HEK293 (cell line): ENCODE data around the gene PIP4K2B.

Source experiments
- FEZF1 ChIP-seq: fragments of 450-650 bp; formaldehyde crosslinking; IDR thresholded peaks from 2 replicates; pipeline ENCODE4 v1.5.1; 2016; ENCODE audit warnings: missing biosample characterization, missing genetic modification characterization
- HOXA7 ChIP-seq: sonication (generic); formaldehyde crosslinking; IDR thresholded peaks from 2 replicates; pipeline ENCODE4 v1.8.1; 2022; ENCODE audit warnings: missing genetic modification reagents, borderline replicate concordance
- HOXD13 ChIP-seq: sonication (generic); formaldehyde crosslinking; IDR thresholded peaks from 2 replicates; pipeline ENCODE4 v1.8.0; 2022; ENCODE audit warnings: missing genetic modification reagents, borderline replicate concordance
- KLF16 ChIP-seq: fragments of 450-650 bp; formaldehyde crosslinking; IDR thresholded peaks from 2 replicates; pipeline ENCODE4 v1.5.1; 2017; ENCODE audit warnings: missing biosample characterization, missing genetic modification characterization
- KLF7 ChIP-seq: fragments of 450-650 bp; formaldehyde crosslinking; IDR thresholded peaks from 2 replicates; pipeline ENCODE4 v1.5.1; 2016; ENCODE audit warnings: missing biosample characterization, missing genetic modification characterization, borderline replicate concordance
- KLF9 ChIP-seq: fragments of 450-650 bp; formaldehyde crosslinking; IDR thresholded peaks from 2 replicates; pipeline ENCODE4 v1.5.1; 2016; ENCODE audit warnings: missing biosample characterization, missing genetic modification characterization, low read depth
- MEIS1 ChIP-seq: sonication (generic); formaldehyde crosslinking; IDR thresholded peaks from 2 replicates; pipeline ENCODE4 v1.8.1; 2022; ENCODE audit warnings: missing genetic modification reagents, mild to moderate bottlenecking, borderline replicate concordance
- SP7 ChIP-seq: fragments of 450-650 bp; formaldehyde crosslinking; IDR thresholded peaks from 2 replicates; pipeline ENCODE4 v1.5.1; 2016; ENCODE audit warnings: missing biosample characterization, missing genetic modification characterization
- TCF7L2 ChIP-seq: IDR thresholded peaks from 2 replicates; pipeline ENCODE4 v1.6.1; 2011; ENCODE audit warnings: low read depth, mild to moderate bottlenecking, inconsistent platforms, low read length, moderate library complexity, borderline replicate concordance
- ZBTB1 ChIP-seq: fragments of 450-650 bp; formaldehyde crosslinking; IDR thresholded peaks from 2 replicates; pipeline ENCODE4 v1.5.1; 2016; ENCODE audit warnings: missing biosample characterization, missing genetic modification characterization
- ZFP37 ChIP-seq: fragments of 450-650 bp; formaldehyde crosslinking; IDR thresholded peaks from 2 replicates; pipeline ENCODE4 v1.5.1; 2016; ENCODE audit warnings: missing biosample characterization, missing genetic modification characterization
- ZFP69B ChIP-seq: fragments of 450-650 bp; formaldehyde crosslinking; IDR thresholded peaks from 2 replicates; pipeline ENCODE4 v1.5.1; 2016; ENCODE audit warnings: missing biosample characterization, missing genetic modification characterization
- ZNF24 ChIP-seq: fragments of 450-650 bp; formaldehyde crosslinking; IDR thresholded peaks from 2 replicates; pipeline ENCODE4 v1.5.1; 2016; ENCODE audit warnings: missing biosample characterization, missing genetic modification characterization
- ZNF350 ChIP-seq: fragments of 450-650 bp; formaldehyde crosslinking; IDR thresholded peaks from 2 replicates; pipeline ENCODE4 v1.5.0; 2017; ENCODE audit warnings: missing biosample characterization, mild to moderate bottlenecking, missing genetic modification characterization
- ZNF391 ChIP-seq: fragments of 450-650 bp; formaldehyde crosslinking; IDR thresholded peaks from 2 replicates; pipeline ENCODE4 v1.5.1; 2016; ENCODE audit warnings: low read depth, missing biosample characterization, missing genetic modification characterization, borderline replicate concordance
- ZNF404 ChIP-seq: fragments of 450-650 bp; formaldehyde crosslinking; IDR thresholded peaks from 2 replicates; pipeline ENCODE4 v1.5.1; 2017; ENCODE audit warnings: missing biosample characterization, missing genetic modification characterization
- ZNF48 ChIP-seq: fragments of 450-650 bp; formaldehyde crosslinking; IDR thresholded peaks from 2 replicates; pipeline ENCODE4 v1.5.1; 2016; ENCODE audit warnings: missing biosample characterization, missing genetic modification characterization
- ZNF514 ChIP-seq: fragments of 450-650 bp; formaldehyde crosslinking; IDR thresholded peaks from 2 replicates; pipeline ENCODE4 v1.5.1; 2016; ENCODE audit warnings: missing biosample characterization, missing genetic modification characterization
- ZNF544 ChIP-seq: fragments of 450-650 bp; formaldehyde crosslinking; IDR thresholded peaks from 2 replicates; pipeline ENCODE4 v1.5.0; 2017; ENCODE audit warnings: missing biosample characterization, missing genetic modification characterization
- ZNF548 ChIP-seq: fragments of 450-650 bp; formaldehyde crosslinking; IDR thresholded peaks from 2 replicates; pipeline ENCODE4 v1.5.1; 2016; ENCODE audit warnings: missing biosample characterization, missing genetic modification characterization
- ZNF626 ChIP-seq: fragments of 450-650 bp; sonication (Bioruptor Pico); formaldehyde crosslinking; IDR thresholded peaks from 2 replicates; pipeline ENCODE4 v1.5.1; 2018; ENCODE audit warnings: missing biosample characterization, missing genetic modification characterization, inconsistent platforms
- ZNF707 ChIP-seq: fragments of 450-650 bp; formaldehyde crosslinking; IDR thresholded peaks from 2 replicates; pipeline ENCODE4 v1.5.1; 2016; ENCODE audit warnings: missing biosample characterization, missing genetic modification characterization
- ZNF747 ChIP-seq: fragments of 450-650 bp; formaldehyde crosslinking; IDR thresholded peaks from 2 replicates; pipeline ENCODE4 v1.5.1; 2016; ENCODE audit warnings: missing biosample characterization, missing genetic modification characterization
- ZNF791 ChIP-seq: fragments of 450-650 bp; formaldehyde crosslinking; IDR thresholded peaks from 2 replicates; pipeline ENCODE4 v1.5.1; 2016; ENCODE audit warnings: missing biosample characterization, missing genetic modification characterization
- ZSCAN30 ChIP-seq: fragments of 450-650 bp; IDR thresholded peaks from 2 replicates; pipeline ENCODE4 v1.5.1; 2018; ENCODE audit warnings: missing biosample characterization, mild to moderate bottlenecking, missing genetic modification characterization, moderate library complexity
- ZXDB ChIP-seq: fragments of 450-650 bp; formaldehyde crosslinking; IDR thresholded peaks from 2 replicates; pipeline ENCODE4 v1.5.1; 2016; ENCODE audit warnings: missing biosample characterization, missing genetic modification characterization
- TF ChIP-seq, protein P1 (sequence below): sonication (generic); formaldehyde crosslinking; IDR thresholded peaks from 2 replicates; pipeline ENCODE4 v1.8.1; 2022; ENCODE audit warnings: mild to moderate bottlenecking, moderate library complexity, missing genetic modification reagents
- TF ChIP-seq, protein P2 (sequence below): fragments of 450-650 bp; formaldehyde crosslinking; IDR thresholded peaks from 2 replicates; pipeline ENCODE4 v1.5.1; 2016; ENCODE audit warnings: missing biosample characterization, missing genetic modification characterization
- TF ChIP-seq, protein P3 (sequence below): fragments of 450-650 bp; formaldehyde crosslinking; IDR thresholded peaks from 2 replicates; pipeline ENCODE4 v1.5.1; 2017; ENCODE audit warnings: missing biosample characterization, missing genetic modification characterization
- TF ChIP-seq, protein P4 (sequence below): fragments of 450-650 bp; formaldehyde crosslinking; IDR thresholded peaks from 2 replicates; pipeline ENCODE4 v1.5.1; 2016; ENCODE audit warnings: missing biosample characterization, missing genetic modification characterization
- TF ChIP-seq, protein P5 (sequence below): fragments of 450-650 bp; formaldehyde crosslinking; IDR thresholded peaks from 2 replicates; pipeline ENCODE4 v1.5.1; 2016; ENCODE audit warnings: missing biosample characterization, missing genetic modification characterization

Gene PIP4K2B

DNA sequence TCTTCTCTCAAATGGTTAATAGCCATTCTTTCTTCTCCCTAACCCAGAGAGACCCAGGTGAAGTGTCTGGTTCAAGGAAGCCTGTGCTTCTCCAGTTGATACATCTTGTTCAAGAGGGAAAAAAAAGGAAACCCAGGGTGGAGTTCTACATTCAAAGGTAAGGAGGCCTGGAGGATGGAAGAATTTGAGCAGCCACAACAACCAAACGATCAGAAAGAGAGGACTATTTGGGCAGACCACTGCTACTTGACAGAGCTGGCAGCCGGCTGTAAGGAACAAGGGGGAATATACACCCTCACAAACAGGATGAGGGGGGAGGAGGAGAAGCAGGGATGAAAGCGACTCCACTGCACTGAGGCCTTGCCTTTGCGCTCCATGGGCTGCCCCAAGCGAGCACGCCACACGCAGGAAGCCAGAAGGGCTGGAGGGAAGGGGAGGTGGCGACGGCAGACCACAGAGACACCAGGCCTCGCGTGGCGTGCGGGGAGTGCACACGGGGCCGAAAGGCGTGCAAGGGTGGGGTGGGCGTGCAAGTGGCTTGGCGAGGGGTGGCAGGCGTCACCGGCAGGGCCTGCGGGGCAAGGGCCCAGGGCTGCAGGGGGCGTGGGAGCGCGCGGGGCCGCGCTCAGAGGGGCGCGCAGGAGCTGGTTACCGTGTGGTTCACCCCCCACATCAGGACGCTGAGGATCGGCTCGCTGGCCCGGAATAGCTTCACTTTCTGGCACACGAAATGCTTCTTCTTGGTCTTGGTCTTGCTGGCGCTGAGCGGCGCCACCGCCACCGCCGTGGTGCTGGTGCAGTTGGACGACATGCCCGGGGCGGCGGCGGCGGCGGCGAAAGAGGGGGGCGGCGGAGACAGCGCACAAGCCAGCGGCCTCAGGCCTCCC is 499 bp downstream of the PIP4K2B start (continued):
- TF ChIP-seq ZNF514 (tag by site-specific recombination) (no peak), MEIS1 (CRISPR knock-in tag) (no peak), ZNF350 (tag by site-specific recombination) (no peak), ZBTB1 (tag by site-specific recombination) (no peak), KLF9 (peak; percentile 87), ZNF548 (tag by site-specific recombination) (no peak), ZNF48 (tag by site-specific recombination) (no peak), HOXD13 (no peak), ZNF391 (tag by site-specific recombination) (no peak), ZXDB (tag by site-specific recombination) (peak; percentile 44; the same call in 1 of the 2 replicates), SP7 (tag by site-specific recombination) (peak; percentile 21), KLF7 (tag by site-specific recombination) (no peak), TCF7L2 (no peak; the same call in 1 of the 2 replicates), ZNF544 (tag by site-specific recombination) (no peak), ZNF404 (tag by site-specific recombination) (no peak), ZSCAN30 (peak; percentile 62; the same call in 1 of the 2 replicates), ZFP69B (tag by site-specific recombination) (no peak), ZFP37 (0 out of 2 replicates have a peak, but pooled peaks have one; percentile 68), ZNF626 (tag by site-specific recombination) (no peak), KLF16 (tag by site-specific recombination) (peak; percentile 74), ZNF747 (tag by site-specific recombination) (no peak), ZNF791 (no peak), FEZF1 (tag by site-specific recombination) (no peak), ZNF24 (tag by site-specific recombination) (no peak), ZNF707 (tag by site-specific recombination) (no peak), HOXA7 (CRISPR knock-in tag) (no peak)
- TF ChIP-seq, protein P1, sequence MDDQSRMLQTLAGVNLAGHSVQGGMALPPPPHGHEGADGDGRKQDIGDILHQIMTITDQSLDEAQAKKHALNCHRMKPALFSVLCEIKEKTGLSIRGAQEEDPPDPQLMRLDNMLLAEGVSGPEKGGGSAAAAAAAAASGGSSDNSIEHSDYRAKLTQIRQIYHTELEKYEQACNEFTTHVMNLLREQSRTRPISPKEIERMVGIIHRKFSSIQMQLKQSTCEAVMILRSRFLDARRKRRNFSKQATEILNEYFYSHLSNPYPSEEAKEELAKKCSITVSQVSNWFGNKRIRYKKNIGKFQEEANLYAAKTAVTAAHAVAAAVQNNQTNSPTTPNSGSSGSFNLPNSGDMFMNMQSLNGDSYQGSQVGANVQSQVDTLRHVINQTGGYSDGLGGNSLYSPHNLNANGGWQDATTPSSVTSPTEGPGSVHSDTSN (CRISPR knock-in tag): peak; percentile 59; the same call in 1 of the 2 replicates
- TF ChIP-seq, protein P2, sequence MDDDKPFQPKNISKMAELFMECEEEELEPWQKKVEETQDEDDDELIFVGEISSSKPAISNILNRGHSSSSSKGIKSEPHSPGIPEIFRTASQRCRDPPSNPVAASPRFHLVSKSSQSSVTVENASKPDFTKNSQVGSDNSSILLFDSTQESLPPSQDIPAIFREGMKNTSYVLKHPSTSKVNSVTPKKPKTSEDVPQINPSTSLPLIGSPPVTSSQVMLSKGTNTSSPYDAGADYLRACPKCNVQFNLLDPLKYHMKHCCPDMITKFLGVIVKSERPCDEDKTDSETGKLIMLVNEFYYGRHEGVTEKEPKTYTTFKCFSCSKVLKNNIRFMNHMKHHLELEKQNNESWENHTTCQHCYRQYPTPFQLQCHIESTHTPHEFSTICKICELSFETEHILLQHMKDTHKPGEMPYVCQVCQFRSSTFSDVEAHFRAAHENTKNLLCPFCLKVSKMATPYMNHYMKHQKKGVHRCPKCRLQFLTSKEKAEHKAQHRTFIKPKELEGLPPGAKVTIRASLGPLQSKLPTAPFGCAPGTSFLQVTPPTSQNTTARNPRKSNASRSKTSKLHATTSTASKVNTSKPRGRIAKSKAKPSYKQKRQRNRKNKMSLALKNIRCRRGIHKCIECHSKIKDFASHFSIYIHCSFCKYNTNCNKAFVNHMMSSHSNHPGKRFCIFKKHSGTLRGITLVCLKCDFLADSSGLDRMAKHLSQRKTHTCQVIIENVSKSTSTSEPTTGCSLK (tag by site-specific recombination): no peak
- TF ChIP-seq, protein P3, sequence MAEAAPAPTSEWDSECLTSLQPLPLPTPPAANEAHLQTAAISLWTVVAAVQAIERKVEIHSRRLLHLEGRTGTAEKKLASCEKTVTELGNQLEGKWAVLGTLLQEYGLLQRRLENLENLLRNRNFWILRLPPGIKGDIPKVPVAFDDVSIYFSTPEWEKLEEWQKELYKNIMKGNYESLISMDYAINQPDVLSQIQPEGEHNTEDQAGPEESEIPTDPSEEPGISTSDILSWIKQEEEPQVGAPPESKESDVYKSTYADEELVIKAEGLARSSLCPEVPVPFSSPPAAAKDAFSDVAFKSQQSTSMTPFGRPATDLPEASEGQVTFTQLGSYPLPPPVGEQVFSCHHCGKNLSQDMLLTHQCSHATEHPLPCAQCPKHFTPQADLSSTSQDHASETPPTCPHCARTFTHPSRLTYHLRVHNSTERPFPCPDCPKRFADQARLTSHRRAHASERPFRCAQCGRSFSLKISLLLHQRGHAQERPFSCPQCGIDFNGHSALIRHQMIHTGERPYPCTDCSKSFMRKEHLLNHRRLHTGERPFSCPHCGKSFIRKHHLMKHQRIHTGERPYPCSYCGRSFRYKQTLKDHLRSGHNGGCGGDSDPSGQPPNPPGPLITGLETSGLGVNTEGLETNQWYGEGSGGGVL (tag by site-specific recombination): peak; percentile 48; the same call in 1 of the 2 replicates
- TF ChIP-seq, protein P4, sequence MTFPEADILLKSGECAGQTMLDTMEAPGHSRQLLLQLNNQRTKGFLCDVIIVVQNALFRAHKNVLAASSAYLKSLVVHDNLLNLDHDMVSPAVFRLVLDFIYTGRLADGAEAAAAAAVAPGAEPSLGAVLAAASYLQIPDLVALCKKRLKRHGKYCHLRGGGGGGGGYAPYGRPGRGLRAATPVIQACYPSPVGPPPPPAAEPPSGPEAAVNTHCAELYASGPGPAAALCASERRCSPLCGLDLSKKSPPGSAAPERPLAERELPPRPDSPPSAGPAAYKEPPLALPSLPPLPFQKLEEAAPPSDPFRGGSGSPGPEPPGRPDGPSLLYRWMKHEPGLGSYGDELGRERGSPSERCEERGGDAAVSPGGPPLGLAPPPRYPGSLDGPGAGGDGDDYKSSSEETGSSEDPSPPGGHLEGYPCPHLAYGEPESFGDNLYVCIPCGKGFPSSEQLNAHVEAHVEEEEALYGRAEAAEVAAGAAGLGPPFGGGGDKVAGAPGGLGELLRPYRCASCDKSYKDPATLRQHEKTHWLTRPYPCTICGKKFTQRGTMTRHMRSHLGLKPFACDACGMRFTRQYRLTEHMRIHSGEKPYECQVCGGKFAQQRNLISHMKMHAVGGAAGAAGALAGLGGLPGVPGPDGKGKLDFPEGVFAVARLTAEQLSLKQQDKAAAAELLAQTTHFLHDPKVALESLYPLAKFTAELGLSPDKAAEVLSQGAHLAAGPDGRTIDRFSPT: peak; percentile 46; the same call in 1 of the 2 replicates
- TF ChIP-seq, protein P5, sequence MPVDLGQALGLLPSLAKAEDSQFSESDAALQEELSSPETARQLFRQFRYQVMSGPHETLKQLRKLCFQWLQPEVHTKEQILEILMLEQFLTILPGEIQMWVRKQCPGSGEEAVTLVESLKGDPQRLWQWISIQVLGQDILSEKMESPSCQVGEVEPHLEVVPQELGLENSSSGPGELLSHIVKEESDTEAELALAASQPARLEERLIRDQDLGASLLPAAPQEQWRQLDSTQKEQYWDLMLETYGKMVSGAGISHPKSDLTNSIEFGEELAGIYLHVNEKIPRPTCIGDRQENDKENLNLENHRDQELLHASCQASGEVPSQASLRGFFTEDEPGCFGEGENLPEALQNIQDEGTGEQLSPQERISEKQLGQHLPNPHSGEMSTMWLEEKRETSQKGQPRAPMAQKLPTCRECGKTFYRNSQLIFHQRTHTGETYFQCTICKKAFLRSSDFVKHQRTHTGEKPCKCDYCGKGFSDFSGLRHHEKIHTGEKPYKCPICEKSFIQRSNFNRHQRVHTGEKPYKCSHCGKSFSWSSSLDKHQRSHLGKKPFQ (tag by site-specific recombination): no peak
